ENCODE results near the gene PPP2R3A.

GRCh38 chr3:136186846-136187245 lies 221.3 kb downstream of the PPP2R3A start:
- TF ChIP-seq TAF1 (IDR thresholded peaks at IDR 0.05; ENCODE audit: borderline replicate concordance, insufficient read depth, low read length) (no peak), POLR2AphosphoS5 (IDR thresholded peaks at IDR 0.05; ENCODE audit: low read depth, low read length) (no peak), FOXP2 (optimal IDR thresholded peaks at IDR 0.05; ENCODE audit: borderline replicate concordance, extremely low read depth, extremely low read length, insufficient read depth) (no peak), REST (IDR thresholded peaks at IDR 0.05; ENCODE audit: insufficient read depth in 1 of 2, low read depth in 2 of 2, low read length in 2 of 2) (no peak), SIN3A (IDR thresholded peaks at IDR 0.05; ENCODE audit: borderline replicate concordance, insufficient read depth, low read length) (no peak)
